ENCODE data around the gene GPHN. TPM values are rescaled to one million over a fixed set of nuclear protein-coding genes. Genes with fewer than 3 reads are reported as not detected.

The GPHN gene
- total and polyA plus RNA-seq, 10 of the 15 experiments (the other 5 are each of a cell fraction or from before 2014, with no cell fraction given), result 22.3 to 48.8 (median 33.1) TPM

GRCh38 chr14:66485910-66486421 lies 22.0 kb upstream of the GPHN start, which contains the start of gene CCDC196:
TSS of gene CCDC196 (plus strand) at chr14:66486371. CDS start at chr14:66486503, 132 bp downstream.
- no TSS peak for BruUV-seq (replicated peaks)
- Histone ChIP-seq H3K9ac (ENCODE audit: control insufficient read depth, insufficient read depth, low read length) (no peak within 1 kb of the TSS), H2AFZ (ENCODE audit: control insufficient read depth, low read depth, low read length) (no peak within 1 kb of the TSS), H3K4me3 (no peak within 1 kb of the TSS), H3K4me2 (ENCODE audit: control insufficient read depth, insufficient read depth) (no peak within 1 kb of the TSS), H4K20me1 (ENCODE audit: control insufficient read depth, insufficient read depth) (no peaks in the 10 kb centered on the region), H3K79me2 (ENCODE audit: control insufficient read depth, insufficient read depth, low read length) (no peaks in the 10 kb centered on the region), H3K9me3 (replicated peaks; ENCODE audit: control insufficient read depth, insufficient read depth, low read length) (no peaks in the 10 kb centered on the region), H3K36me3 (ENCODE audit: control insufficient read depth in 2 of 2, insufficient read depth in 2 of 2, low read length in 1 of 2) (no peaks in the 10 kb centered on the region), H3K27me3 (replicated peaks in 1 of 2; ENCODE audit: control insufficient read depth in 2 of 2, insufficient read depth in 2 of 2, low read length in 1 of 2) (no peaks in the 10 kb centered on the region), H3K27ac (ENCODE audit: control insufficient read depth, insufficient read depth) (no peak within 1 kb of the TSS), H3K4me1 (ENCODE audit: control insufficient read depth, insufficient read depth, low read length) (no peaks in the 10 kb centered on the region)
- POLR2A ChIA-PET, result no interaction called here
- 76% methylated on average over 2 of the region's 2 CpGs for WGBS (ENCODE audit: insufficient coverage, insufficient replicate concordance, low lambda C conversion rate, missing lambda C conversion rate)
- CTCF ChIA-PET, result no interaction called here
- in situ Hi-C loops (cut with MboI) (no loop called here), intact Hi-C loops (cut with micrococcal nuclease; ENCODE audit: unreplicated experiment) (no loop called here)
- TF ChIP-seq TBL1XR1 (IDR thresholded peaks at IDR 0.05; ENCODE audit: low read depth, low read length) (no peak), SP1 (IDR thresholded peaks at IDR 0.05; ENCODE audit: low read depth, low read length) (no peak), SMAD5 (IDR thresholded peaks at IDR 0.05; ENCODE audit: low read depth) (no peak), EP300 (IDR thresholded peaks at IDR 0.05; ENCODE audit: borderline replicate concordance in 1 of 2, control insufficient read depth in 1 of 2, low read depth in 2 of 2, low read length in 2 of 2) (no peak), POU2F2 (IDR thresholded peaks at IDR 0.05; ENCODE audit: borderline replicate concordance, low read depth, low read length) (no peak)
- FAIRE-seq, result no peak
- DNase-seq (ENCODE audit: low read depth, low spot score), result no peak
- no peak for ATAC-seq
- RAD21 ChIA-PET (ENCODE audit: unreplicated experiment), result no interaction called here
- SMC1A ChIA-PET (ENCODE audit: uncharacterized antibody, unreplicated experiment), result interaction anchor here (0.8 kb wide), 1 partner anchor 9 kb away, joined by 3 read pairs; no protein-coding TSS in a partner anchor

DNA sequence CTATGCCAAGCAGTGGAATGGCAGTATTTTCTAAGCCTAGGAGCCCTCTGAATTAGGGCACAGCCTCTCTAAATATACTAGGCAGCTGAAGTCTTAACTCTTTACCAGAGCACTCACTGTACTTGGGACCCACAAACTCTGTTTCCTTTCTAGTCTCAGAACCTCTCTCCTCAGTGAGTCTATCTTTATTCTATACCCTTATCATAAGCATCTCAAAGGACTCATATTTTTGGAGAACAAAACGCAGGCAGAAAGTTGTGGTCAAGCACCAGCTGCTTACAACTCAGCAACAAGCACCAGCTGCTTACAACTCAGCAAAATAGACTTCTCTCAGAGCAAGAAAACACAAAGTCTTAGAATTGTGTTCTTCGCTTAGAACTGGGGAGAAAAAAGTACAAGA lies 20.8 kb upstream of the GPHN start:
- H3K9ac ChIP-seq (ENCODE audit: control insufficient read depth, insufficient read depth, low read length), result no peak overlapping the region
- no peak overlapping the region for H2AFZ ChIP-seq (ENCODE audit: control insufficient read depth, low read depth, low read length)
- BruUV-seq (replicated peaks), result no TSS peak
- 50% methylated on average over 2 of the region's 2 CpGs for WGBS (ENCODE audit: insufficient coverage, insufficient replicate concordance, low lambda C conversion rate, missing lambda C conversion rate)
- intact Hi-C loops (cut with micrococcal nuclease; ENCODE audit: unreplicated experiment), result no loop called here
- no peaks in the 10 kb centered on the region for H4K20me1 ChIP-seq (ENCODE audit: control insufficient read depth, insufficient read depth)
- no peak overlapping the region for H3K4me2 ChIP-seq (ENCODE audit: control insufficient read depth, insufficient read depth)
- no peak overlapping the region for H3K27ac ChIP-seq (ENCODE audit: control insufficient read depth, insufficient read depth)
- TF ChIP-seq BCL11A (IDR thresholded peaks at IDR 0.05; ENCODE audit: low read depth, low read length) (no peak), RAD51 (IDR thresholded peaks at IDR 0.05) (no peak), SMAD5 (IDR thresholded peaks at IDR 0.05; ENCODE audit: low read depth) (no peak), TAF1 (IDR thresholded peaks at IDR 0.05; ENCODE audit: borderline replicate concordance, low read depth, low read length) (no peak), HDAC6 (IDR thresholded peaks at IDR 0.05; ENCODE audit: unreplicated experiment) (no peak), ZNF687 (IDR thresholded peaks at IDR 0.05) (no peak), SMC3 (IDR thresholded peaks at IDR 0.05; ENCODE audit: borderline replicate concordance, low read length) (no peak), EP300 (IDR thresholded peaks at IDR 0.05; ENCODE audit: borderline replicate concordance in 1 of 2, control insufficient read depth in 1 of 2, low read depth in 2 of 2, low read length in 2 of 2) (no peak)
- H3K79me2 ChIP-seq (ENCODE audit: control insufficient read depth, insufficient read depth, low read length), result no peaks in the 10 kb centered on the region
- FAIRE-seq, result no peak
- ChIA-PET CTCF (interaction anchor here (0.6 kb wide), 1 partner anchor 52 kb away, joined by 3 read pairs; no protein-coding TSS in a partner anchor), POLR2A (no interaction called here), RAD21 (ENCODE audit: unreplicated experiment) (no interaction called here), SMC1A (ENCODE audit: uncharacterized antibody, unreplicated experiment) (interaction anchor here (0.8 to 0.9 kb wide), 2 partner anchors 8 to 10 kb away, joined by 3 read pairs; no protein-coding TSS in a partner anchor)
- ATAC-seq, result no peak
- H3K4me1 ChIP-seq (ENCODE audit: control insufficient read depth, insufficient read depth, low read length), result no peaks in the 10 kb centered on the region
- in situ Hi-C loops (cut with MboI), result no loop called here
- H3K27me3 ChIP-seq (replicated peaks in 1 of 2; ENCODE audit: control insufficient read depth in 2 of 2, insufficient read depth in 2 of 2, low read length in 1 of 2), result no peaks in the 10 kb centered on the region
- no peaks in the 10 kb centered on the region for H3K9me3 ChIP-seq (replicated peaks; ENCODE audit: control insufficient read depth, insufficient read depth, low read length)
- H3K36me3 ChIP-seq (ENCODE audit: control insufficient read depth in 2 of 2, insufficient read depth in 2 of 2, low read length in 1 of 2), result no peaks in the 10 kb centered on the region
- DNase-seq (ENCODE audit: low read depth, low spot score), result no peak
- H3K4me3 ChIP-seq, result no peak overlapping the region
